Activated T-helper 1 cell treated with anti-CD3 and anti-CD28 coated beads, Interleukin-2, amount 50 U/mL, for 16 hours (primary cell): ENCODE results near the gene NUP188.

ENCODE experiments used
- DNase-seq, 2 donors: peaks; one replicate each; pipeline ENCODE4 v3.0.0-alpha.2; 2020; ENCODE audit warnings: low read depth in 1 of 2, low spot score in 1 of 2

Gene NUP188

GRCh38 chr9:129005336-129005997, 58.0 kb downstream of the NUP188 start:
- no peak for DNase-seq

- DNase-seq, result no peak
Measured at GRCh38 chr9:129006328-129007034, 59.0 kb downstream of the NUP188 start.

GRCh38 chr9:129007035-129007765, 59.7 kb downstream of the NUP188 start:
- no peak for DNase-seq

GRCh38 chr9:129007766-129008468, 60.4 kb downstream of the NUP188 start:
- DNase-seq, result no peak

- no peak for DNase-seq
Measured at GRCh38 chr9:129008469-129008965, 61.0 kb downstream of the NUP188 start.

DNA sequence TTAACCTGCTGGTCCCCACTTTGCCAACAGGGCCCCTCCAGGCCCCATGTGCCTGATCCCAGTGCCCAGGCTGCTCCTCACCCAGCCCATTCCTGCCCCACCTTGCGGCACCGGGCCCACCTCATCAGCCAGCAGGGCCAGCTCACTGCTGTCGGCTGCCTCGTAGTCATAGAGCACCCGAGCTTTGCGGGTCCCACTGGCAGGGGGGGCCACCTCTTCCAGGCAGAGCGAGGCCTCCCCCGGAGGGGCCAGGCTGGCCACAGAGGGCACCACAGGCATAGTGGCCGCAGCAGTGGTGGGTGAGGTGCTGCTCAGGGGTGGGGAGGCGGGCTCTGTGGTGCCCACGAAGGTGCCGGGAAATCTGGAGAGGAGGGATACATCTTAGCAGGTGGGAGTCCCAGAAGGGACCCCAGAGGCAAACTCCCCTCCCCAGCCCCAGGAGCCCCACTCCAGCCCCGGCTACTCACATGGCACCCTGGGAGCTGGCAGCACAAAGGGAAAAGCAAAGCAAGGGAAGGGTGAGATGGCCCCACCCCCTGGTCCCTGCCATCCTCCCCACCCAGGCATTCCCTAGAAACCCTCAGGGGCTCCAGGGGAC, 61.6 kb downstream of the NUP188 start:
- no peak for DNase-seq

DNA sequence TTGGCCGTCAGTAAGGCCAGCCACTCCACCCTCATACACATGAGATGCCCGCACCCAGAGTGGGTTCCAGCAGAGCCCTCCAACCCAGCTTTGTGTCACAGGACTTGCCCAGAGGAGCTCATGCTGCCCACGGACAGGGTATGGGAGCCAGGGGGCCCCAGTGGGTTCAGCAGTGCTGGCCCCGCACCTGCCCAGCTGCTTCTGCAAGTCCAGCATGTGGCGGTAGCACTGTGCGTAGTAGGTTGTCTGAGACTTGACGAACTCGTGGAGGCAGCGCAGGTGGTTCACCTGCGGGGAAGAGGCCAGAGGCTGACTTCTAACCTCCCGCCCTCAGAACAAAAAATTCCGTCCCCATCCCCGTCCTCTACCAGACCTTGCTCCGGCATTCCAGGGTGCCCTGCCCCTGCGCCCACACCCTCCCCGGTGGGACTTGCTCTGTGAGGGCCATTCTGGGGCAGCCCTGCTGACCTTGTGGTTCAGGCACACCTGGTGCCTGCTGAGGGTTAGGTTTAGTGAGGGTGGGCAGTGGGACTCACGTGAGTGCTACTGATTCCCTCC, 62.2 kb downstream of the NUP188 start:
- DNase-seq, result no peak

DNA sequence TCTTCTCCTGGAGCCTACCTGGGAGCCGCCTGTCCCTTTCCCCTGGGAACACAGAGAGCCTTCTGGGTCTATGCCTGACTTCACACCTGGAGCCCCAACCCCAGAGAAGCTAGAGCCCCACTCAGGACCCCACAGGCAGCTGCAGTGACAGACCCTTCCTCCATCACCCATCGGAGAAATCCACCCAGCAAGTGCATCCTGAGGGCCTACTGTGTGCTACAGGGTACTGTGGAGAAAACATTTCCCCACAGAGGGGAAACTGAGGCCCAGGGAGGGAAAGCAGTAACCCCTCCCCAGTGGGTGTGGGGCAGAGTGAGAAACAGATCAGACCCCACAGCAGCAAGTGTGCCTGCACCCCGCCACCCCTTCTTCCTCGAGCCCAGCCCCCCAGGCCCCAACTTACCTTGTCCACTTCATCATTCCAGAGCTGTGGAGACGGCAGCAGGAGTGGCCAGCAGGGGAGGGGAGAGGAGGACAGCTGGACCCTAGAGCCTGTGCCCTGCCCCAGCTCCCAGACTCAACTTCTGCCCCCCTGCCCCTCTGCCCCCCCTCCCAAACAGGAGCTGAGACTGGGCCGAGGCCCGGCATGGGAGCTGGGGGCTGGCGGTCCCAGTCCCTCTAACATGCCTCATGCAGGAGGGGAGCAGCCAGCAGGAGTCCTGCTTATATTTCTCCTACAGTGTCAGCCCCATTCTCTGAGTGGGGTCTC, 62.9 kb downstream of the NUP188 start:
- no peak for DNase-seq

GRCh38 chr9:129011170-129011569, 63.7 kb downstream of the NUP188 start:
- no peak for DNase-seq

GRCh38 chr9:129011761-129012181, 64.3 kb downstream of the NUP188 start:
- no peak for DNase-seq

GRCh38 chr9:129012343-129012742, 64.8 kb downstream of the NUP188 start:
- no peak for DNase-seq

DNA sequence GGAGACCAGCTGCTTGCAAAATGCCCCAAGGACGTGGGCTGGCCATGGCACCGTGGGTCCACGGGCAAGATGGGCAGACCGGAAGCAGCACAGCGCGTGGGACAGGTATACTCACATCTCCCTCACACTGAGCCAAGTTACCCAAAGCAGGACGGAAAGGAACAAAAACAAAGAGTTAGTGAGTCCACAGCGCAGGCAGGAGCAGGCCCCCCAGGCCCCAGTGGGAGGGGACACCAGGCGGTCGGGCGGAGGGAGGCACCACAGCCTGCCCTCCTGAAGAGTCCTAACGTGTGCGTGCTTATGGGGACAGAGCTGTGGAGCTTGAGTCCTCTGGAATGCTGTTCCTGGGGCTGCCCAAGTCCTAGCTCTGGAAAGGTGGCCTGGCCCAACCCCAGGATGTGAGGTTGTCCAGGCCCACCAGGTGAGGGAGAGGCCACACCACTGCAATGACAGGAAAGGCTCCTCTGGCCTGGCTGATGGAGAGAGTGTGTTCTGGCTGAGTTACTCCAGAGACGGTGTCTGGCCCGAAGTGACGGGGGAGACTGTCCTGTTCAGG, 65.5 kb downstream of the NUP188 start:
- no peak for DNase-seq

DNA sequence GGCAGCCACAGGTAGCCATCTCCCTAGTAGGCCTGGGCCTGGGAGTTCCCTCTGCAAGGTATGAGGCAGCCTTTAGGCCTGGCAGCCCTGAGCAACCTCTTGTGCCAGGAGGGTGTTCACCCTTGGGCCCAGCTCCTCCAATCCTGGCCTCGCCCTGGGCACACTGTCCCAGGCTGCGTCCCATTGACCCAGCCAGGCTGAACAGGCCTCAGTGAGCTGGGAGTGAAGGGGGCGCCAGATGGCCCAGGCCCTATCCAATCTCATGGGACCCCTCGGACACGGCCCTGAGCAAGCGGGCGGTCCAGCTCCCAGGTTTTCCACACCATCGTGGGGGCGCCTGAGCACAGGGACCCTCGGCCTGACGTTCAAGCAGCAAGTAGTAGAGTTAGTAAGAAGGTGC, 66.2 kb downstream of the NUP188 start:
- no peak for DNase-seq

GRCh38 chr9:129014124-129014523, 66.6 kb downstream of the NUP188 start:
- no peak for DNase-seq

DNA sequence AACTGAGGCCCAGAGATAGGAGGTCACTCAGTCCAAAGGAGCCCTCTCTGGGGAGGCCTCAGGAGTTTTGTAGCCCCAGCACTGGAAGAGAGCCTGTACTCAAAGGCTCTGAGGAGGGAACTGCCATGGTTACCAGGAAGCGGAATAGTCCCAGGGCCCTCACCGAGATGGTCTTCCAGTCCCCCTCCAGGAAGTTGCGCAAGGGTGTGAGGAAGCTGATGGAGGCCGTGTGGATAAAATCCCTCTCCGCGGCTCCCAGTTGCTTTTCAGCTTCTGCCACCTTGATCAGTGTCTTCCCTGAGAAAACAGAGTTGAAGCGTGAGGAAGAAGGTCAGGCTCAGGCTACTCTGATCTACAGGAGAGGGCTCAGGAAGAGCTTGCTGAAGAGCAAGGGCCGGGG, 67.1 kb downstream of the NUP188 start:
- DNase-seq, result no peak

- no peak for DNase-seq
Measured at GRCh38 chr9:129021091-129021490, 73.6 kb downstream of the NUP188 start.

DNA sequence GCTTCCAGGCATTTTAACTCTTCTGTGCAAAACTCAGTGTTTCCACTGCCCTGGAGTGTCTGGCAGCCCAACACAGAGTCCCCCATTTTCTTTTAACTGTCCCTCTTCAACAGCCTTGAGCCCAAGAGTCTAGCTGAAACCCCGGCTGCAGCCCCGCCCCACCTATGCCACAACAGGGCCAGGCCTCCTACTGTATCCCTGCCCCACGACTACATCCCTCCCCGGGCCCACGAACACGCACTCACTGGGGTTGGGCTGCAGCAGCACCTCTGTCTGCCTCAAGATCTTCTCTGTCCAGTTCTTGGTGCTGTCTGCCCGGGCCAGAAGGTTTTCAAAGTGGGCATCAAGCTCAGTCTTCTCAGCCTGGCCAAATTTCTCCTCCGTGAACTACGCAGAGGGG, 74.5 kb downstream of the NUP188 start:
- DNase-seq, result no peak

DNA sequence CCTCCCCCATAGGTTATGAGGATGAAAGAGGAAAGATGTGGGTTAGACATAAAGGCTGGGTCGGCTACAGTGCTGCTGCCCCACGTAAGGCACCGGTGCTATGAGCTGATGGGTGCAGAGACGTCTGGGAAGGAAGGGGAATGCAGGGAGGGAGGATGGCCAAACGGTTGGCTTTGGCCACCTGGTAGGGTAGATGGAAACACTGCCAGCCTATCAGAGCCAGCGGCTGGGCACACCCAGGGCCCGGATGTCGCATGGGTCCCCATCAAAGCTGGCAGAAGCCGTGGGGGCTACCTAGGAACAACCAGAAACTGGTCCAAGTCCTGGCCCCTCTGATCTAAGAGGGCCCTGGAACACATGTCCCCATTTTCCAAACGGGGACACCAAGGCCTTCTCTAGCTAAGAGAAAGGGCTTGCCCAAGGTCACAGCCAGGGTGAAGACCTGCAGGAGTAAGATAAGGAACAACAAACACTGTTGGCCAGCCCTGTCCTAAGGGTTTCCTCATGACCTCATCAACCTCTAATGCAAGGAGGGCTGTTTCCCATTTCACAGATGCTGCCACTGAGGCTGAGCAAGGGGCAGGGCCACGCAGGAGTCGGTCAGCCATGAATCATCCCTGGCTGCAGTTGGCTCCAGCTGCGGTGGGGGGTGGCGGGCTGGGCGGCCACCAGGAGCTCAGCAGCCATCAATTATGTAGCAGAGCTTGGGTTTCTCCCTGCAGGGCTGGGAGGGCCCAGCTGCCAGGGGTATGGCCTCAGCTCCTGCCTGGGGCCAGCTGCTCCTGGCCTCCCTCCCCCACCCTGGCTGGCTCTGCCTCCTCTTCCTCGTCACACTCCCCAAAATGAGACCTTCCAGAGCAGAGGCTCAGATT, 75.8 kb downstream of the NUP188 start:
- DNase-seq, result no peak

GRCh38 chr9:129023908-129024233, 76.4 kb downstream of the NUP188 start:
- no peak for DNase-seq
